Measurements from ENCODE around the gene ZNF225.

ZNF225 gene

DNA sequence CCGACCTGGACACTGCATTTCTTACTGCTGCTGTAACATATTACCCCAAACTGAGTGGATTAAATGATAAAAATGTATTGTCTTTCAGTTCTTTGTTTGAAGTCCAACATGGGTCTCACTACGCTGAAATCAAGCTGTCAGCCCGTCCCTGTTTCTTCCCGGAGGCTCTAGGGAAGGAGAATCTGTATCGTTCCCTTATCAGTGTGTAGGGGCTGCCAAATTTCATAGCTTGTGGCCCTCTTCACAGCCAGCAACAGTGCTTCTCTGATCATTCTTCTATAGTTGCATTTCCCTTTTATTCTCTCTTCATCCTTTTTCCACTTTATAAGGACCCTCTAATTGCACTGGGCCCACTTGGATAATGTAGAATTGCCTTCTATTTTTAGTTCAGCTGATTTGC lies 38.3 kb downstream of the ZNF225 start:
- TF ChIP-seq SIN3A (IDR thresholded peaks at IDR 0.05; ENCODE audit: borderline replicate concordance, insufficient read depth, low read length) (no peak), TAF1 (IDR thresholded peaks at IDR 0.05; ENCODE audit: borderline replicate concordance, insufficient read depth, low read length) (no peak), FOXP2 (optimal IDR thresholded peaks at IDR 0.05; ENCODE audit: borderline replicate concordance, extremely low read depth, extremely low read length, insufficient read depth) (no peak), REST (IDR thresholded peaks at IDR 0.05; ENCODE audit: insufficient read depth in 1 of 2, low read depth in 2 of 2, low read length in 2 of 2) (no peak), POLR2AphosphoS5 (IDR thresholded peaks at IDR 0.05; ENCODE audit: low read depth, low read length) (no peak)

- TF ChIP-seq FOXP2 (optimal IDR thresholded peaks at IDR 0.05; ENCODE audit: borderline replicate concordance, extremely low read depth, extremely low read length, insufficient read depth) (no peak), POLR2AphosphoS5 (IDR thresholded peaks at IDR 0.05; ENCODE audit: low read depth, low read length) (no peak), TAF1 (IDR thresholded peaks at IDR 0.05; ENCODE audit: borderline replicate concordance, insufficient read depth, low read length) (no peak), REST (IDR thresholded peaks at IDR 0.05; ENCODE audit: insufficient read depth in 1 of 2, low read depth in 2 of 2, low read length in 2 of 2) (no peak), SIN3A (IDR thresholded peaks at IDR 0.05; ENCODE audit: borderline replicate concordance, insufficient read depth, low read length) (no peak)
Measured at GRCh38 chr19:44156475-44156874, 43.3 kb downstream of the ZNF225 start.

GRCh38 chr19:44163789-44164188 lies 50.6 kb downstream of the ZNF225 start:
- TF ChIP-seq POLR2AphosphoS5 (IDR thresholded peaks at IDR 0.05; ENCODE audit: low read depth, low read length) (no peak), REST (IDR thresholded peaks at IDR 0.05; ENCODE audit: insufficient read depth in 1 of 2, low read depth in 2 of 2, low read length in 2 of 2) (no peak), TAF1 (IDR thresholded peaks at IDR 0.05; ENCODE audit: borderline replicate concordance, insufficient read depth, low read length) (no peak), FOXP2 (optimal IDR thresholded peaks at IDR 0.05; ENCODE audit: borderline replicate concordance, extremely low read depth, extremely low read length, insufficient read depth) (no peak), SIN3A (IDR thresholded peaks at IDR 0.05; ENCODE audit: borderline replicate concordance, insufficient read depth, low read length) (no peak)

DNA sequence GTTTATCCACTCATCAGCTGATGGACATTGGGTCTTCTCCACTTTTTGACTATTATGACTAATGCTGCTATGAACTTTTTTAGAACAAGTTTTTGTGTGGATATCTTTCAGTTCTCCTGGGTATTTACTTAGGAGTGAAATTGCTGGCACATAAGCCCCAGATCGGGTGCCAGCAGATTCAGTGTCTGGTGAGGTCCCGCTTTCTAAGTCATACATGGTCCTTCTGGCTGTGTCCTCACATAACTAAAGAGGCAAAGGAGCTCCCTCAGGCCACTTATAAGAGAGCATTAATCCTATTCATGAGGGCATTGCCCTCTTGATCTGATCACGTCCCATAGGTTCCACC lies 51.1 kb downstream of the ZNF225 start:
- TF ChIP-seq FOXP2 (optimal IDR thresholded peaks at IDR 0.05; ENCODE audit: borderline replicate concordance, extremely low read depth, extremely low read length, insufficient read depth) (no peak), REST (IDR thresholded peaks at IDR 0.05; ENCODE audit: insufficient read depth in 1 of 2, low read depth in 2 of 2, low read length in 2 of 2) (no peak), SIN3A (IDR thresholded peaks at IDR 0.05; ENCODE audit: borderline replicate concordance, insufficient read depth, low read length) (no peak), POLR2AphosphoS5 (IDR thresholded peaks at IDR 0.05; ENCODE audit: low read depth, low read length) (no peak), TAF1 (IDR thresholded peaks at IDR 0.05; ENCODE audit: borderline replicate concordance, insufficient read depth, low read length) (no peak)

Measured in PFSK-1 (cell line).